ENCODE measurements around the gene UNC45A.

DNA sequence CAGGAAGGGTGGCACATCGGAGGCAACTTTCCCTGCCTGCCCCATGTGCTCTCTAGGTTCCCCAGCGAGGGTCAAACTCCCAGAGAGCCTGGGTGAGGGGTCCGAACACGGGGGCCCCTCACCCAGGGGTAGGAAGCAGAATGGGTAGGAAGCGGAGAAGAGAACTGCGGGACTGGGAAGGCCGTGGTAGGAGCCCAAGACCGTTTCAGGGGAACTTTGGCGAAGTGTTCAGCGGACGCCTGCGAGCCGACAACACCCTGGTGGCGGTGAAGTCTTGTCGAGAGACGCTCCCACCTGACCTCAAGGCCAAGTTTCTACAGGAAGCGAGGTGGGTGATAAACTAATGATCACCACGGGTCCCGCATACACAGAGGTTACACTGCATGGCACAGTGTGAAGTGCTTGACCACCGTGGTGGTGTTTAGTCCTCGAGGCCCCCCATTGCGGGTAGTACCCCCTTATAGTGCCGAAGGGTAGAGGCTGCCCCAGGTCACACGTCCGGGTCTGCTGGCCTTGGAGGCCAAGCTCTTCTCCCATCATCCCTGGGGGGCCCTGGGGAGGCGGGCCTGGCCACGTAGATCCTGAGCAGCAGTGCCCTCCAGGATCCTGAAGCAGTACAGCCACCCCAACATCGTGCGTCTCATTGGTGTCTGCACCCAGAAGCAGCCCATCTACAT lies 42.4 kb upstream of the UNC45A start:
- TF ChIP-seq, protein P1, sequence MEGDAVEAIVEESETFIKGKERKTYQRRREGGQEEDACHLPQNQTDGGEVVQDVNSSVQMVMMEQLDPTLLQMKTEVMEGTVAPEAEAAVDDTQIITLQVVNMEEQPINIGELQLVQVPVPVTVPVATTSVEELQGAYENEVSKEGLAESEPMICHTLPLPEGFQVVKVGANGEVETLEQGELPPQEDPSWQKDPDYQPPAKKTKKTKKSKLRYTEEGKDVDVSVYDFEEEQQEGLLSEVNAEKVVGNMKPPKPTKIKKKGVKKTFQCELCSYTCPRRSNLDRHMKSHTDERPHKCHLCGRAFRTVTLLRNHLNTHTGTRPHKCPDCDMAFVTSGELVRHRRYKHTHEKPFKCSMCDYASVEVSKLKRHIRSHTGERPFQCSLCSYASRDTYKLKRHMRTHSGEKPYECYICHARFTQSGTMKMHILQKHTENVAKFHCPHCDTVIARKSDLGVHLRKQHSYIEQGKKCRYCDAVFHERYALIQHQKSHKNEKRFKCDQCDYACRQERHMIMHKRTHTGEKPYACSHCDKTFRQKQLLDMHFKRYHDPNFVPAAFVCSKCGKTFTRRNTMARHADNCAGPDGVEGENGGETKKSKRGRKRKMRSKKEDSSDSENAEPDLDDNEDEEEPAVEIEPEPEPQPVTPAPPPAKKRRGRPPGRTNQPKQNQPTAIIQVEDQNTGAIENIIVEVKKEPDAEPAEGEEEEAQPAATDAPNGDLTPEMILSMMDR (IDR thresholded peaks at IDR 0.05) = no peak
- no peak for TF ChIP-seq POLR2A (IDR thresholded peaks at IDR 0.05)

Measured in right lobe of liver (tissue), 4 donors.